GM13976 (cell line): ENCODE results near the gene RHOBTB1.

Source experiments
- DNase-seq: peaks from one replicate; pipeline ENCODE4 v3.0.0; 2012; ENCODE audit warnings: low spot score
- in situ Hi-C: fragments of 300-500 bp; cut with MboI; formaldehyde crosslinking; loops from one replicate; pipeline ENCODE4 v1.12.0; 2022; ENCODE audit warnings: low sequenced_read_pairs, mixed read lengths, inconsistent platforms; ENCODE audit not compliant: unreplicated experiment
- TF ChIP-seq, protein P1 (sequence below): IDR thresholded peaks from 2 replicates; pipeline ENCODE4 v1.5.1; 2012; ENCODE audit warnings: borderline replicate concordance, mild to moderate bottlenecking; ENCODE audit not compliant: insufficient read depth; ENCODE audit errors: extremely low read depth, missing control alignments, control extremely low read depth

RHOBTB1 gene

DNA sequence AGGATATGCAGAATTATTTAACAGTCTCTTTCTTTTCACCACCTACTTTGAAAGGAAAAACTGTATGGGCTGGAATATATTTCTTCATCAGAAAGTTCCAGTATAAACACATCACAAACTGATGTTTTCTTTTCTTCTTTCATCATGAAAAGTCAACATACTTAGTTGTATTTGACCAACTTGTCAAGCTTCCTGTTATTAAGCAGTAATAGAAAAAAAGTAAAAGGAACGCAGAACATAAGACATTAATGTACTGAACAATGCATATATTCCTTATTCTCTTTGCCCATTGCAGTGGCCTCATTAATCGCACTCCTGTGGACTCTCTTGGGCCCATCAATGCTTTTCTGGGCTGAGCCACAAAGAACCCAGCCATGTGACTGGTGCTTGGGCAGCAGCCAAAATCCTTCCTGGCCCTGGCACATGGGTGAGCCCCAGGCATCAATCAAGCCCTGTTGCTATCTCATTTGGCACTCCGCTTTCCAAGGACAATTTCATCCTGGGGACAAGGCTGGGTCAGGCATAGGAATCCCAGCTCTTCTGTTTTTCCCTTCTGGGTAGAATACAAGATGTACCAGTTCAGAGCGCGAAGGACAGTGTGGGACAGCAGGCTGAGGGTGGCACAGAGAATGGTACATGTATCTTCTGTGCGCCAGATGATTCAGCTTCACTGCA, 42.3 kb downstream of the RHOBTB1 start:
- no peak for DNase-seq
- TF ChIP-seq, protein P1, sequence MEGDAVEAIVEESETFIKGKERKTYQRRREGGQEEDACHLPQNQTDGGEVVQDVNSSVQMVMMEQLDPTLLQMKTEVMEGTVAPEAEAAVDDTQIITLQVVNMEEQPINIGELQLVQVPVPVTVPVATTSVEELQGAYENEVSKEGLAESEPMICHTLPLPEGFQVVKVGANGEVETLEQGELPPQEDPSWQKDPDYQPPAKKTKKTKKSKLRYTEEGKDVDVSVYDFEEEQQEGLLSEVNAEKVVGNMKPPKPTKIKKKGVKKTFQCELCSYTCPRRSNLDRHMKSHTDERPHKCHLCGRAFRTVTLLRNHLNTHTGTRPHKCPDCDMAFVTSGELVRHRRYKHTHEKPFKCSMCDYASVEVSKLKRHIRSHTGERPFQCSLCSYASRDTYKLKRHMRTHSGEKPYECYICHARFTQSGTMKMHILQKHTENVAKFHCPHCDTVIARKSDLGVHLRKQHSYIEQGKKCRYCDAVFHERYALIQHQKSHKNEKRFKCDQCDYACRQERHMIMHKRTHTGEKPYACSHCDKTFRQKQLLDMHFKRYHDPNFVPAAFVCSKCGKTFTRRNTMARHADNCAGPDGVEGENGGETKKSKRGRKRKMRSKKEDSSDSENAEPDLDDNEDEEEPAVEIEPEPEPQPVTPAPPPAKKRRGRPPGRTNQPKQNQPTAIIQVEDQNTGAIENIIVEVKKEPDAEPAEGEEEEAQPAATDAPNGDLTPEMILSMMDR = no peak

GRCh38 chr10:60899266-60899665, 44.7 kb downstream of the RHOBTB1 start:
- TF ChIP-seq, protein P1 = no peak
- in situ Hi-C loops = no loop called here
- no peak for DNase-seq

More for the DNA sequence above, 42.3 kb downstream of the RHOBTB1 start:
- in situ Hi-C loops = no loop called here

DNA sequence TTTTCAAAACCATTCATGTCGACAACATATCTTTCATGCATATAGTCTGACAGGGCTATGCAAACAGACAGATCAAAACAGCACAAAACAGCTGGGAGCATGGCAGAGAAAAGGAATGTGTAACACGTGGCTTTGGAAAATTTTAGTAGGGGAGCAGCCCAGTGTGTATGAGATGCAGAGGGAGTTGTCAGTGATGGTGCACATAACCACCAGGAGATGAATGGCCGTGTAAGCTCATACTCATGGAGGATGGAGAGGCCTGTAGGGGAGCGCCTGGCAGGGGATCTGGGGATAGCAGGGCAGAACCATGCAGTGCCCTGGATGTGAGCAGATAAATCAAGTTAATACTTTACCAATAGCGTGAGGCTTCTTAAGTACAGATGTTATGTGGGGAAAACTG, 45.7 kb downstream of the RHOBTB1 start:
- in situ Hi-C loops = no loop called here
- TF ChIP-seq, protein P1 = no peak
- DNase-seq = no peak

DNA sequence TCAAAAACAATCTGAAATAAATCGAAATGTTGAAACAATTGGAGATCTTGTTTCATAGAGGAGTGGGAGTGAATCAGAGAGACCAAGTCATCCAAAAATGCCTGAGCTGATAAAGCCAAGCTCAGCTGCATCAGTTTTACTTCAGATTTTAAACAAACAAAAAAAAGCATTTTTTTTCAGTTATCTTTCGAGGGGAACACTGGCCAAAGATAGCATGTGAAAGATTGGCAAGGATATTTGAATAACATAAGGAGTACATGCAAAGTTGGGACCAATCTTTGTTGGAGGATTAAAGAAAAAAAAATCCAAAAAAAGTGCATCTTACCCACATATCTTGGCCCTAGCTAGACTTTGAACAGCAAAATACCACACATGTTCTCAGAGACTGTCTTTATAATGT, 47.2 kb downstream of the RHOBTB1 start:
- TF ChIP-seq, protein P1 = no peak
- in situ Hi-C loops = no loop called here
- no peak for DNase-seq

DNA sequence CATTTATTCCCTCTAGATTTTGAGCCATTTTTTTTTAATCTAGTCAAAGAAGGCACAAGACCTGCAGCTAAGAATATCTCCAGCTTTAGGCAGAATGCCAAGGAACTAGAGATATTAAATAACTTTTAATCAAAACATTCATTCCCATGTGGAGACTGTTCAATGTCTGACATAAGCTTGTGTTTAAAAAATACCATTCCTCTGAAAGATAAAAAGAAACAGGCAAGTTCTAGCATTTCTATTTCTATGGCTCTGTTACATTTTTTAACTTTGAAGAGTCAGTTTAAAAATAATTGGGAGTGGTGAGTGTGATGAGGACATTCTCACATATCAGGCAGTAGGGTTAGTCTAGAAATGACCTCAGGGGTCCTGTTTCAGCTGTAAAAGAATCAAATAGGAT, 48.0 kb downstream of the RHOBTB1 start:
- in situ Hi-C loops = no loop called here
- TF ChIP-seq, protein P1 = no peak
- DNase-seq = no peak

- in situ Hi-C loops = no loop called here
- DNase-seq = no peak
- TF ChIP-seq, protein P1 = no peak
Observed at GRCh38 chr10:60894786-60895185, 49.2 kb downstream of the RHOBTB1 start.
